Peyer's patch (tissue), 4 donors: Measurements from ENCODE around the gene HBEGF.

Experiments used
- CTCF ChIP-seq, 6 experiments: fragments of 450-650 bp in 4 of 6; fragments of 200-600 bp in 2 of 6; sonication (generic) in 1 of 6; IDR thresholded peaks; one replicate each; pipeline ENCODE4 v1.5.1; 2017 to 2019; ENCODE audit warnings: antibody characterized with exemption in 6 of 6, mild to moderate bottlenecking in 3 of 6, moderate library complexity in 1 of 6
- POLR2A ChIP-seq, 2 donors: fragments of 450-650 bp; IDR thresholded peaks; one replicate each; pipeline ENCODE4 v1.5.1; 2017; ENCODE audit warnings: antibody characterized with exemption in 2 of 2, mild to moderate bottlenecking in 2 of 2, moderate library complexity in 2 of 2

GRCh38 chr5:140348104-140348503 is 1.7 kb upstream of the HBEGF start:
- TF ChIP-seq POLR2A (IDR thresholded peaks at IDR 0.05): no peak
- TF ChIP-seq CTCF (IDR thresholded peaks at IDR 0.05): no peak
